GM10266 (cell line): ENCODE measurements around the gene ZNF778.

ENCODE experiments used
- DNase-seq: peaks from one replicate; pipeline ENCODE4 v3.0.0; 2012; ENCODE audit errors: extremely low spot score
- CTCF ChIP-seq: IDR thresholded peaks from 2 replicates; pipeline ENCODE4 v1.5.1; 2012; ENCODE audit warnings: mild to moderate bottlenecking, low read depth; ENCODE audit not compliant: control insufficient read depth, insufficient read depth; ENCODE audit errors: missing control alignments

Gene ZNF778

DNA sequence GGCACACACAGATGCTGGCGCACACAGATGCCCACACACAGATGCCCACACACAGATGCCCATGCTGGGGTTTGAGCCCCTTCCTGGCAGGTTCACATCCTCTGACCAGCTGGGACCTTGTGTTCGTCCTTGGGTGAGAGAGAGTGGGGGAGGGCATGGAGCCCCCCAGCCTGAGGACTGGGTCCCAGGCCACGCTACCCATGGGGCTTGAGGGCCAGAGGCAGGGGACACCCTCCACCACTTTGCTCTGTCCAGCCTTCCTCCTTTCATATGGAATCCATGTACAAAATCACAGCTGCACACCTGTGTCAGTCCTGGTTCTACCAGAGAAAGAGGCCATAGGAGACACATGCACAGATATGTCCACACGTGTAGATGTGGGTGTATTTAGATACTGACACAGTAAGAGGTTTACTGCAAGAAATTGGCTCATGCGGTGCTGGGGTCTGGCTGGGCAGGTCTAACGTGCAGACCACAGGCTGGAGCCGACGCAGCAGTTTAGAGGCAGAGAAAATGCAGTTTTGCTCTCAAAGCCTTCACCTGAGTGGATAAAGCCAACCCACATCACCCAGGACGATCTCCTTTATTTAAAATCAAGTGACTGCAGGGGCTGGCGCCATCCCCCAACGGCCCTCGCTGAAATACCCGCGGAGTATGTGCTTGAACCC lies 28.0 kb upstream of the ZNF778 start:
- no peak for TF ChIP-seq CTCF
- DNase-seq: no peak

GRCh38 chr16:89190150-89190958 lies 27.1 kb upstream of the ZNF778 start:
- DNase-seq: no peak
- TF ChIP-seq CTCF: no peak

- DNase-seq: no peak
- TF ChIP-seq CTCF: no peak
Measured at GRCh38 chr16:89191033-89191900, 26.2 kb upstream of the ZNF778 start.

- no peak for DNase-seq
Measured at GRCh38 chr16:89191901-89192185, 25.7 kb upstream of the ZNF778 start.

DNA sequence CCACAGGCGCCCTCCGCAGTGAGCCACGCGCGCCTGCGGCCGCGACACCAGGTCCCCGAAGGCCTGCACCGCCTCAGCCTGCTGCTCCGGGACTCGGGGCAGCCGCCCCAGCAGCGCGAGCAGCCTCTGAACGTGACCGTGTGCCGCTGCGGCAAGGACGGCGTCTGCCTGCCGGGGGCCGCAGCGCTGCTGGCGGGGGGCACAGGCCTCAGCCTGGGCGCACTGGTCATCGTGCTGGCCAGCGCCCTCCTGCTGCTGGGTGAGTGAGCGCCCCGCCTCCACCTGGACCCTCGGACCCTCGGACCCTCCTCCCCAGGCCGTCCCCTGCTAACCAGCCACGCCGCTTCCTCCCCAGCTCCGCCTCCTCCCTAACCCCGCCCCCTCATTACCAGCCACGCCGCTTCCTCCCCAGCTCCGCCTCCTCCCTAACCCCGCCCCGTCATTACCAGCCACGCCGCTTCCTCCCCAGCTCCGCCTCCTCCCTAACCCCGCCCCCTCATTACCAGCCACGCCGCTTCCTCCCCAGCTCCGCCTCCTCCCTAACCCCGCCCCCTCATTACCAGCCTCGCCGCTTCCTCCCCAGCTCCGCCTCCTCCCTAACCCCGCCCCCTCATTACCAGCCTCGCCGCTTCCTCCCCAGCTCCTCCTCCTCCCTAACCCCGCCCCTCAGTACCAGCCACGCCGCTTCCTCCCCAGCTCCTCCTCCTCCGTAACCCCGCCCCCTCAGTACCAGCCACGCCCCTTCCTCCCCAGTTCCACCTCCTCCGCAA lies 25.1 kb upstream of the ZNF778 start:
- DNase-seq: peak; percentile 89

More at GRCh38 chr16:89191901-89192185, 25.7 kb upstream of the ZNF778 start:
- no peak for TF ChIP-seq CTCF

- peak; percentile 88 for DNase-seq
- TF ChIP-seq CTCF: no peak
Measured at GRCh38 chr16:89192956-89193575, 24.4 kb upstream of the ZNF778 start.
